Mucosa of rectum (tissue), 2 donors: ENCODE measurements around the gene IGF1.

Experiments used
- H3K27ac ChIP-seq, 2 donors: one replicate each; pipeline ENCODE4 v1.7.0; 2013; ENCODE audit warnings: inconsistent platforms in 2 of 2, low read depth in 2 of 2, low read length in 2 of 2
- H3K27me3 ChIP-seq, 2 donors: one replicate each; pipeline ENCODE4 v1.7.0; 2013; ENCODE audit warnings: low read length in 2 of 2; ENCODE audit not compliant: control insufficient read depth in 2 of 2, insufficient read depth in 2 of 2
- H3K36me3 ChIP-seq, 2 donors: one replicate each; pipeline ENCODE4 v1.7.0; 2013; ENCODE audit warnings: low read length in 2 of 2; ENCODE audit not compliant: control insufficient read depth in 2 of 2, insufficient read depth in 2 of 2
- H3K4me1 ChIP-seq, 2 donors: one replicate each; pipeline ENCODE4 v1.7.0; 2013; ENCODE audit warnings: low read length in 2 of 2, mild to moderate bottlenecking in 1 of 2; ENCODE audit not compliant: control insufficient read depth in 2 of 2, insufficient read depth in 2 of 2
- H3K4me3 ChIP-seq, 2 donors: one replicate each; pipeline ENCODE4 v1.7.0; 2013; ENCODE audit warnings: low read length in 2 of 2
- H3K9ac ChIP-seq, 2 donors: one replicate each; pipeline ENCODE4 v1.7.0; 2013; ENCODE audit warnings: low read length in 2 of 2, low read depth in 1 of 2, mild to moderate bottlenecking in 1 of 2
- H3K9me3 ChIP-seq, 2 donors: one replicate each; pipeline ENCODE4 v1.7.0; 2013; ENCODE audit warnings: low read length in 2 of 2; ENCODE audit not compliant: control insufficient read depth in 2 of 2
- donor health status: healthy.
- donor health status: Normal muscosa, but diverticular disease.

Gene IGF1

DNA sequence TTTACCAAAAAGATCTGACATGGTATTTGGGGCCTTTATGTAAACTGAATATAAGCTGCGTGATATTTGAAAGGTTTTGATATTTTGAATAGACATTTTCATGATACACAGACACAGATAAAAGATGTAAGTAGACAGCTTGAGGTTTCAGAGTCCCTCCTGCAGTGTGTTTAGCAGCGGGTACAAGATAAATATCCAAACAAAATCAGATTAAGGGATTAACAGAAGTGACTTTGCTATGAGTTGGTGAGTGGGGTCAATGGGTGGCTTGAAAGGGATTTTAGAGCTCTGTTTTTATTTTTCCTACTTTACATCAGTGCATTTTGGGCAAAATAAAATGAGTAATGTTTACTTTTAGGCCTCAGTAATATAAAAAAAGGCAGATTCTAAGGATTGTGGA lies 84.1 kb downstream of the IGF1 start:
- Histone ChIP-seq H3K4me3 (no peak overlapping the region), H3K27me3 (no peaks in the 10 kb centered on the region), H3K27ac (no peak overlapping the region), H3K9me3 (no peaks in the 10 kb centered on the region), H3K36me3 (no peaks in the 10 kb centered on the region), H3K9ac (no peak overlapping the region), H3K4me1 (no peaks in the 10 kb centered on the region)

DNA sequence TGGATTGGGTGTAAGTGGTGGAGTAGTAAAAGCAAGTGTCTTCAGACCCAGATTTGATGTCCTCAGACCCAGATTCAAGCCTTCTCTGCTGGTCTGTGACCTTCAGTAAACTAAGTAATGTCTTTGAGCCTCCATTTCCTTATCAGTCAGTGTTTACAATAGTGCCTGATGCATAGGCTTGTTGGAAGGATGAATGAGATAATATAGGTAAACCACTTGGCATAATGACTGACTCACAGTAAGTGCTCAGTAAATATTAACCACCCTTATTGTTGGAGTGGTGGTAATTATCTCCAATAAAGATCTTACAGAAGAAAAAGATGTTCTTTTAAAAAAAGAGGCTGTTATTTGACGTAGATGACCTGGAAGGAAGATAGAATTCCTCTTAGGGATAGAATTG lies 86.2 kb downstream of the IGF1 start:
- no peak overlapping the region for H3K27ac ChIP-seq
- no peaks in the 10 kb centered on the region for H3K4me1 ChIP-seq
- no peak overlapping the region for H3K9ac ChIP-seq
- no peak overlapping the region for H3K4me3 ChIP-seq
- H3K36me3 ChIP-seq: no peaks in the 10 kb centered on the region
- no peaks in the 10 kb centered on the region for H3K9me3 ChIP-seq
- H3K27me3 ChIP-seq: no peaks in the 10 kb centered on the region

DNA sequence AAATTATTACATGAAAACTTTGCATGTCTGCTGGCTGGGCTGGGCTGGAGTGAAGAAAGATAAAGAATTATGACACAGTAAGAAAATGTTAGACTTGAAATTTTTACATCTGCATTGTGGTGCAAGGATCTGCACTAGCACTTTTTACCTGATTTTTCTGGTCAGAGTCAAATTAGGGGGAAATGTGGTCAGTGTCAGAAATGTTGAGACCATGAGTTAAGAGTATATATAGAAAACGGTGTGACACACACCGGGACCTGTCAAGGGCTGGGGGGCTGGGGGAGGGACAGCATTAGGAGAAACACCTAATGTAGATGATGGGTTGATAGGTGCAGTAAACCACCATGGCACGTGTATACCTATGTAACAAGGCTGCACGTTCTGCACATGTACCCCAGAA lies 90.3 kb downstream of the IGF1 start:
- Histone ChIP-seq H3K4me3 (no peak overlapping the region), H3K27me3 (no peaks in the 10 kb centered on the region), H3K9me3 (no peaks in the 10 kb centered on the region), H3K9ac (no peak overlapping the region), H3K4me1 (no peaks in the 10 kb centered on the region), H3K27ac (no peak overlapping the region), H3K36me3 (no peaks in the 10 kb centered on the region)

DNA sequence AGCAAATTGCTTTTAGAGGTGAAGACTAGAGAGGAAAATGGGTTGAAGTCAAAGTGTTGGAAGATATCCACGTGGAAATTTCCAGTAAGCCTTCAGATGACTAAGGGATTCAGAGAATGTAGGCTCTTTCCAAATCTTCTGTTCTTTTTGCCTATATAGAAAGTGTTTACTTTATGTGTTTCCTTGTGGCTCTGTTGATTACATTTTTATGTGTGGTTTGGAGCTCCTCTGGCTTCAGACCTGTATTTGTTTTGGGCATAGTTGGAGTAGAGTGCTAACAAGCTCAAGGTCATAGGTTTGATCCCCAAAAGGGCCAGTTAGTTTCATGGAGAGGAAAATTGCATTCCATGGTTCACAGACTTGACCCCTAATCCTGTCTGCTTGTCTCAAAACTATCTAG lies 91.9 kb downstream of the IGF1 start:
- Histone ChIP-seq H3K27me3 (no peaks in the 10 kb centered on the region), H3K27ac (no peak overlapping the region), H3K9me3 (no peaks in the 10 kb centered on the region), H3K4me3 (no peak overlapping the region), H3K36me3 (no peaks in the 10 kb centered on the region), H3K9ac (no peak overlapping the region), H3K4me1 (no peaks in the 10 kb centered on the region)

DNA sequence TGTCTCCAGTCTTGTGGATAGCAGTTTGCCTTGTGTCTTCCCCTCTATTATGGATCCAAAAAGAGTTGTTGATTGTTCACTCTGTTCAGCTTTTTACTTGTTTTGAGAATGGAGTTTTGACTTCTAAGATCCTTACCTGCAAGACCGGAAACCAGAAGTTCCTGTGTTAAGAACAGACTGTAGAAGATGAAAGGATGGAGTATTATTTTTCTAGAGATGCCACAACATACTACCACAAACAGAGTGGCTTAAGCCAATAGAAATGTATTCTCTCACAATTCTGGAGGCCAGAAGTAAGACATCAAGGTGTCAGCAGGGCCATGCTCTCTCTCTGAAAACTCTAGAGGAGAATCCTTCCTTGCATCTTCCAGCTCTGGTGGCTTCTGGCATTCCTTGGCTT lies 95.0 kb downstream of the IGF1 start:
- Histone ChIP-seq H3K27ac (no peak overlapping the region), H3K27me3 (no peaks in the 10 kb centered on the region), H3K9ac (no peak overlapping the region), H3K4me1 (no peaks in the 10 kb centered on the region), H3K36me3 (no peaks in the 10 kb centered on the region), H3K4me3 (no peak overlapping the region), H3K9me3 (no peaks in the 10 kb centered on the region)

DNA sequence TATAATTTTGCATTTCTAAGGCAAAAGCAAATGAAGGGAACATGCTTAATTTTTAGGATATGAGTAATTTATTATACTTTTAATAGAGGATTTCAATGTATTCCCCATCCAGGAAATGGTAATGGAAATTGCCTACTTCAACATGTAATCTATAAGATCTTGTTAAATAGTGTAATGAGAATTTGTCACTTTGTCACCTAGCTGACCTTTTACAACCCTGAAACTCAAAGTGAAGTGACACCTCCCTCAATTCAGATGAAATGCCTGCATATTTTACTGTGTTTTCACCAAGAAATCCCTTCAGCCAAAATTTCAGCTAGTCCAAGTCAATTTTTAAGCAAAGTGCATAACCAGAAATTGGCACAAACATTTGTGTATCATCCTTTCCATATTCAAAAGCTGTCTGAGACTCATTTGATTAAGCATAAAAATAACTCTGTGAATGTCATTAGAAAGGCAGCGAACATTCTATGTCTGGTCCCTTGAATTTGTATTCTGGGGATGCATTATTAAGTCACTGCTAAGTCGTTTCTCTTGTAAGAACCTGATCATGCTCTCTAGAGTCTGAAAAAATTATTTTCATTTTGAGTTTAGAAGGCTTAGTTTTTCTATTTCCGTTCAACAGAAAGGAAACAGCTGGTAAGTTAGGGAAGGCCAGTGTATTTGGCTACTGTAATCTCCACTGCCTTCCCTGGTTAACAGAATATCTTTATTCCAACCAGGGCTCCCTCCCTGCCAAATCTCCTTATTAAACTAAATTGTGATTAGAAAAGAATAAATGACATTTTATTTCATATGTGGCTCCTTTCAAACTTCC lies 100.8 kb downstream of the IGF1 start:
- Histone ChIP-seq H3K9ac (no peak overlapping the region), H3K36me3 (no peaks in the 10 kb centered on the region), H3K4me1 (no peaks in the 10 kb centered on the region), H3K27ac (no peak overlapping the region), H3K9me3 (no peaks in the 10 kb centered on the region), H3K27me3 (no peaks in the 10 kb centered on the region), H3K4me3 (no peak overlapping the region)

DNA sequence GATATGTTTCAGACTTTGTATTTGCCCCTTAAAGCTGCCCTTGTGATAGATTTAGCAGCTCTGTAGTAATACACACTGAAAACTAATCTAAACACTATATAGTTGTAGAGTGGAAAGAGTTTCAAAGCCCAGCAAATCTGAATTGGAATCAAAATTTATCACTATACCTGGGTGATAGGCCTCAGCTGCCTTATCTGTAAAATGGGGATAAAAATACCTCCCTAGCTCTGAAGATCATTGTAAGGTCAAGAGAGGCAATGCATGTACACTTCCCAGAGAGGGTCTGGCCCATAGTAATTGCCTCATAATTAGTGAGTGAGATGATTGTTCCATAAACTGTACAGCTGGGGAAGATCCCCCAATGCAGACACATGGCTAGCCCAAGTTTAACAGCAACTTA lies 103.6 kb downstream of the IGF1 start:
- no peaks in the 10 kb centered on the region for H3K4me1 ChIP-seq
- no peaks in the 10 kb centered on the region for H3K27me3 ChIP-seq
- no peak overlapping the region for H3K4me3 ChIP-seq
- H3K36me3 ChIP-seq: no peaks in the 10 kb centered on the region
- no peaks in the 10 kb centered on the region for H3K9me3 ChIP-seq
- no peak overlapping the region for H3K9ac ChIP-seq
- H3K27ac ChIP-seq: no peak overlapping the region

DNA sequence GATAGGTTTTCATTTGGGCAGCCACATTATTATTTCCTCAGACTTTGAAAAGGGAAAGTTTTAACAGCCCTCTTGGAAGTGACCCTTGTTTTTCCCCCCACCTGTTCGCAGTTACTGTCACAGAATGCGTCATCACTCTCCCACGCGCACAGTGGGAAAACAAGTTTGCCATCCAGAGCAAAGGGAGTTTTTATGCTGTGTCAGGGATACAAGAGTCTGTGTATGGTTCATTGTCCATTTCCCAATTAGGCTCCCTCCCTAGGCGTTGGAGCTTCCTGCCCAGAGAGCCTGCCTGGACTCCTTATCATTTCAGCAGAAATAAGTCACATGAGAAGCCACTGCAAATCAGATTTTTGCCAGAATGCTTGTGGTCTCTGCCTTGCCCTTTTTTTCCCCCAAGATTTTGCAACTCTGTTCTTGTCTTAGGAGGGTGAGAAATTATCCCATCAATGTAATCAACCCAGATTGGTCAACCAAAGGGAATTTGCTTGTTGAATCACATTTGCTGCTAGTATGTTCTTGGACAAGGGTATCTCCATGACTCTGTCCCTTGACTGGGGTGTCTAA lies 104.1 kb downstream of the IGF1 start:
- no peaks in the 10 kb centered on the region for H3K9me3 ChIP-seq
- H3K4me1 ChIP-seq: no peaks in the 10 kb centered on the region
- no peak overlapping the region for H3K27ac ChIP-seq
- no peaks in the 10 kb centered on the region for H3K27me3 ChIP-seq
- no peak overlapping the region for H3K9ac ChIP-seq
- no peaks in the 10 kb centered on the region for H3K36me3 ChIP-seq
- H3K4me3 ChIP-seq: no peak overlapping the region

DNA sequence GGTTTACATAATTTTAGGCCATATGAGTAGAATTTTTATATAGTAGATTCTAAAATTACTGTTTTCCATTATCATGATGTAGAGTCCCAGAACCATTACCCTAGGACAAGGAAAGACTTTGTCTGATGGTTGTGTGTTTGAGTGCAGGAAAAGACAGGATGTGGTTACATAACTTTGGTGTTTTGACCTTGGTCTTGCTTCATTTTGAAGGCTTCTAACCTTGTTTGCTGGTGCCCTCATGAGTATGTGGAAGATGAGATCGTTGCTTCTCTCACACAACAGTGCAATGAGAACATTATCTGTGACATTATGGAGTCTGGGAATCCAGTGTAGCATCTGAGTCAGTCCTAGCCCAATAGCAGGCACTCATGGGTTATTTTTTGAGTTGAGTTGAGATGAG lies 106.2 kb downstream of the IGF1 start:
- Histone ChIP-seq H3K9me3 (no peaks in the 10 kb centered on the region), H3K4me1 (no peaks in the 10 kb centered on the region), H3K4me3 (no peak overlapping the region), H3K27ac (no peak overlapping the region), H3K36me3 (no peaks in the 10 kb centered on the region), H3K9ac (no peak overlapping the region), H3K27me3 (no peaks in the 10 kb centered on the region)

DNA sequence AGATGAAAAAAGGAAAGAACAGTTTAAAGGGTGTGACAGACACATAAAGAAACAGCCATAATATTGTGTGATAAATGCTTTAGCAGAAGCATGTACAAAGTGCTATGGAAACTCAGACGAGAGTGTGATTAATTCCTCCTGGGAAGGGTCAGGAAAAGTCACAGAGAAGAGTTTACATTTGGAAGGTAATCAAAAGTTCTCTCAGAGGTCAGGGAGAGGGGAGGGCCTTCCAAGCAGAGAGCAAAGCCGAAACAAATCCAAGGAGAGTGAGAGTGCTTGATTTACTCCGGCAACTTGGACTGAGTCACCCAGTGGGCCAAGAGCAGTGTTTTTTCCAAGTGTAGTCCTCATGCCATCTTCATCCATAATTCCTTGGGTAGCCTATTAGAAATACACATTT lies 108.3 kb downstream of the IGF1 start:
- Histone ChIP-seq H3K27me3 (no peaks in the 10 kb centered on the region), H3K27ac (no peak overlapping the region), H3K9ac (no peak overlapping the region), H3K4me3 (no peak overlapping the region), H3K36me3 (no peaks in the 10 kb centered on the region), H3K9me3 (no peaks in the 10 kb centered on the region), H3K4me1 (no peaks in the 10 kb centered on the region)
